8988T (cell line): ENCODE results near the gene CFAP45.
"Not testable (repeated sequence)": the region's sequence is repeated elsewhere in the genome, so short reads cannot be mapped to it uniquely, and the experiment has no call there.

Source experiments
- DNase-seq: peaks from one replicate; pipeline ENCODE4 v3.0.0; 2011

Gene CFAP45

GRCh38 chr1:159904036-159904435, 4.1 kb upstream of the CFAP45 start:
- not testable (repeated sequence) for DNase-seq

- DNase-seq = no peak
Measured at GRCh38 chr1:159902541-159902940, 2.6 kb upstream of the CFAP45 start.

- no peak for DNase-seq
Measured at GRCh38 chr1:159900755-159901360, 893 bp upstream of the CFAP45 start.

GRCh38 chr1:159899634-159900033, 331 bp downstream of the CFAP45 start:
- DNase-seq = not testable (repeated sequence)

GRCh38 chr1:159898527-159898926, 1.4 kb downstream of the CFAP45 start:
- no peak for DNase-seq

GRCh38 chr1:159897962-159898361, 2.0 kb downstream of the CFAP45 start:
- no peak for DNase-seq

GRCh38 chr1:159896546-159896930, 3.4 kb downstream of the CFAP45 start:
- DNase-seq = no peak

GRCh38 chr1:159895836-159896545, 4.0 kb downstream of the CFAP45 start:
- DNase-seq = no peak

- DNase-seq = no peak
Measured at GRCh38 chr1:159895286-159895685, 4.7 kb downstream of the CFAP45 start.

GRCh38 chr1:159892944-159893343, 7.0 kb downstream of the CFAP45 start:
- DNase-seq = no peak

GRCh38 chr1:159891275-159892157, 8.4 kb downstream of the CFAP45 start:
- DNase-seq = peak; percentile 65

GRCh38 chr1:159890390-159890789, 9.6 kb downstream of the CFAP45 start:
- DNase-seq = no peak

GRCh38 chr1:159889821-159890252, 10.1 kb downstream of the CFAP45 start:
- peak; percentile 52 for DNase-seq

GRCh38 chr1:159889202-159889601, 10.8 kb downstream of the CFAP45 start:
- DNase-seq = no peak

GRCh38 chr1:159884296-159884695, 15.7 kb downstream of the CFAP45 start:
- DNase-seq = no peak

- no peak for DNase-seq
Measured at GRCh38 chr1:159883134-159883533, 16.8 kb downstream of the CFAP45 start.

- no peak for DNase-seq
Measured at GRCh38 chr1:159882527-159882862, 17.5 kb downstream of the CFAP45 start.

GRCh38 chr1:159881622-159882526, 18.1 kb downstream of the CFAP45 start:
- DNase-seq = peak; percentile 53

- no peak for DNase-seq
Measured at GRCh38 chr1:159880430-159880829, 19.5 kb downstream of the CFAP45 start.

- no peak for DNase-seq
Measured at GRCh38 chr1:159879977-159880376, 20.0 kb downstream of the CFAP45 start.

GRCh38 chr1:159879136-159879535, 20.8 kb downstream of the CFAP45 start:
- DNase-seq = no peak

- DNase-seq = no peak
Measured at GRCh38 chr1:159877695-159878444, 22.1 kb downstream of the CFAP45 start.
